NCI-H69 (cell line): Measurements from ENCODE around the gene FAM187B.
A peak's percentile ranks its signal among the peaks of the same experiment; 100 is the strongest.
"Not testable (repeated sequence)": the region's sequence is repeated elsewhere in the genome, so short reads cannot be mapped to it uniquely, and the experiment has no call there.

Experiments
- DNase-seq: peaks from one replicate; lab custom pipeline; 2025; lab: John Stamatoyannopoulos, UW

The FAM187B gene

GRCh38 chr19:35236638-35237400 lies 8.3 kb upstream of the FAM187B start:
- peak; percentile 29 for DNase-seq

- DNase-seq = no peak
Observed at GRCh38 chr19:35232912-35233311, 4.4 kb upstream of the FAM187B start.

GRCh38 chr19:35231956-35232645 lies 3.6 kb upstream of the FAM187B start:
- no peak for DNase-seq

- DNase-seq = no peak
Observed at GRCh38 chr19:35229601-35230000, 1.1 kb upstream of the FAM187B start.

- no peak for DNase-seq
Observed at GRCh38 chr19:35226748-35227147, 1.8 kb downstream of the FAM187B start.

- DNase-seq = no peak
Observed at GRCh38 chr19:35225951-35226350, 2.6 kb downstream of the FAM187B start.

GRCh38 chr19:35224681-35225571 lies 3.6 kb downstream of the FAM187B start:
- DNase-seq = peak; percentile 68

GRCh38 chr19:35223862-35224505 lies 4.6 kb downstream of the FAM187B start:
- peak; percentile 13 for DNase-seq

- DNase-seq = no peak
Observed at GRCh38 chr19:35223084-35223790, 5.3 kb downstream of the FAM187B start.

GRCh38 chr19:35222373-35223015 lies 6.0 kb downstream of the FAM187B start:
- no peak for DNase-seq

GRCh38 chr19:35220973-35221590 lies 7.5 kb downstream of the FAM187B start:
- DNase-seq = not testable (repeated sequence)

- no peak for DNase-seq
Observed at GRCh38 chr19:35220315-35220921, 8.1 kb downstream of the FAM187B start.

- no peak for DNase-seq
Observed at GRCh38 chr19:35219008-35219407, 9.5 kb downstream of the FAM187B start.

- no peak for DNase-seq
Observed at GRCh38 chr19:35217649-35217990, 10.9 kb downstream of the FAM187B start.

GRCh38 chr19:35216833-35217648 lies 11.5 kb downstream of the FAM187B start:
- DNase-seq = peak; percentile 41

- DNase-seq = no peak
Observed at GRCh38 chr19:35216016-35216832, 12.3 kb downstream of the FAM187B start.

- DNase-seq = no peak
Observed at GRCh38 chr19:35214766-35215422, 13.6 kb downstream of the FAM187B start.
